ENCODE measurements around the gene CEP295NL. TPM values are rescaled to one million over a fixed set of nuclear protein-coding genes. Genes with fewer than 3 reads are reported as not detected.

Gene CEP295NL
- total and polyA plus RNA-seq, 2 of the 13 experiments (the other 11 are each of a cell fraction or from before 2014, with no cell fraction given) = not detected

- no peak for TF ChIP-seq ZNF879 (CRISPR knock-in tag; IDR thresholded peaks at IDR 0.05)
- peak; percentile 37; the same call in 1 of the 2 replicates for TF ChIP-seq RARA (CRISPR knock-in tag; IDR thresholded peaks at IDR 0.05)
- TF ChIP-seq, protein P1, sequence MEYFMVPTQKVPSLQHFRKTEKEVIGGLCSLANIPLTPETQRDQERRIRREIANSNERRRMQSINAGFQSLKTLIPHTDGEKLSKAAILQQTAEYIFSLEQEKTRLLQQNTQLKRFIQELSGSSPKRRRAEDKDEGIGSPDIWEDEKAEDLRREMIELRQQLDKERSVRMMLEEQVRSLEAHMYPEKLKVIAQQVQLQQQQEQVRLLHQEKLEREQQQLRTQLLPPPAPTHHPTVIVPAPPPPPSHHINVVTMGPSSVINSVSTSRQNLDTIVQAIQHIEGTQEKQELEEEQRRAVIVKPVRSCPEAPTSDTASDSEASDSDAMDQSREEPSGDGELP (IDR thresholded peaks at IDR 0.05; ENCODE audit: borderline replicate concordance, low read depth) = peak; percentile 85; the same call in 1 of the 2 replicates
- no peak for TF ChIP-seq ZNF138 (CRISPR knock-in tag; IDR thresholded peaks at IDR 0.05; ENCODE audit: low read depth)
- TF ChIP-seq, protein P2, sequence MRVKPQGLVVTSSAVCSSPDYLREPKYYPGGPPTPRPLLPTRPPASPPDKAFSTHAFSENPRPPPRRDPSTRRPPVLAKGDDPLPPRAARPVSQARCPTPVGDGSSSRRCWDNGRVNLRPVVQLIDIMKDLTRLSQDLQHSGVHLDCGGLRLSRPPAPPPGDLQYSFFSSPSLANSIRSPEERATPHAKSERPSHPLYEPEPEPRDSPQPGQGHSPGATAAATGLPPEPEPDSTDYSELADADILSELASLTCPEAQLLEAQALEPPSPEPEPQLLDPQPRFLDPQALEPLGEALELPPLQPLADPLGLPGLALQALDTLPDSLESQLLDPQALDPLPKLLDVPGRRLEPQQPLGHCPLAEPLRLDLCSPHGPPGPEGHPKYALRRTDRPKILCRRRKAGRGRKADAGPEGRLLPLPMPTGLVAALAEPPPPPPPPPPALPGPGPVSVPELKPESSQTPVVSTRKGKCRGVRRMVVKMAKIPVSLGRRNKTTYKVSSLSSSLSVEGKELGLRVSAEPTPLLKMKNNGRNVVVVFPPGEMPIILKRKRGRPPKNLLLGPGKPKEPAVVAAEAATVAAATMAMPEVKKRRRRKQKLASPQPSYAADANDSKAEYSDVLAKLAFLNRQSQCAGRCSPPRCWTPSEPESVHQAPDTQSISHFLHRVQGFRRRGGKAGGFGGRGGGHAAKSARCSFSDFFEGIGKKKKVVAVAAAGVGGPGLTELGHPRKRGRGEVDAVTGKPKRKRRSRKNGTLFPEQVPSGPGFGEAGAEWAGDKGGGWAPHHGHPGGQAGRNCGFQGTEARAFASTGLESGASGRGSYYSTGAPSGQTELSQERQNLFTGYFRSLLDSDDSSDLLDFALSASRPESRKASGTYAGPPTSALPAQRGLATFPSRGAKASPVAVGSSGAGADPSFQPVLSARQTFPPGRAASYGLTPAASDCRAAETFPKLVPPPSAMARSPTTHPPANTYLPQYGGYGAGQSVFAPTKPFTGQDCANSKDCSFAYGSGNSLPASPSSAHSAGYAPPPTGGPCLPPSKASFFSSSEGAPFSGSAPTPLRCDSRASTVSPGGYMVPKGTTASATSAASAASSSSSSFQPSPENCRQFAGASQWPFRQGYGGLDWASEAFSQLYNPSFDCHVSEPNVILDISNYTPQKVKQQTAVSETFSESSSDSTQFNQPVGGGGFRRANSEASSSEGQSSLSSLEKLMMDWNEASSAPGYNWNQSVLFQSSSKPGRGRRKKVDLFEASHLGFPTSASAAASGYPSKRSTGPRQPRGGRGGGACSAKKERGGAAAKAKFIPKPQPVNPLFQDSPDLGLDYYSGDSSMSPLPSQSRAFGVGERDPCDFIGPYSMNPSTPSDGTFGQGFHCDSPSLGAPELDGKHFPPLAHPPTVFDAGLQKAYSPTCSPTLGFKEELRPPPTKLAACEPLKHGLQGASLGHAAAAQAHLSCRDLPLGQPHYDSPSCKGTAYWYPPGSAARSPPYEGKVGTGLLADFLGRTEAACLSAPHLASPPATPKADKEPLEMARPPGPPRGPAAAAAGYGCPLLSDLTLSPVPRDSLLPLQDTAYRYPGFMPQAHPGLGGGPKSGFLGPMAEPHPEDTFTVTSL (CRISPR knock-in tag; IDR thresholded peaks at IDR 0.05; ENCODE audit: borderline replicate concordance) = peak; percentile 39; the same call in 1 of the 2 replicates
- TF ChIP-seq, protein P3, sequence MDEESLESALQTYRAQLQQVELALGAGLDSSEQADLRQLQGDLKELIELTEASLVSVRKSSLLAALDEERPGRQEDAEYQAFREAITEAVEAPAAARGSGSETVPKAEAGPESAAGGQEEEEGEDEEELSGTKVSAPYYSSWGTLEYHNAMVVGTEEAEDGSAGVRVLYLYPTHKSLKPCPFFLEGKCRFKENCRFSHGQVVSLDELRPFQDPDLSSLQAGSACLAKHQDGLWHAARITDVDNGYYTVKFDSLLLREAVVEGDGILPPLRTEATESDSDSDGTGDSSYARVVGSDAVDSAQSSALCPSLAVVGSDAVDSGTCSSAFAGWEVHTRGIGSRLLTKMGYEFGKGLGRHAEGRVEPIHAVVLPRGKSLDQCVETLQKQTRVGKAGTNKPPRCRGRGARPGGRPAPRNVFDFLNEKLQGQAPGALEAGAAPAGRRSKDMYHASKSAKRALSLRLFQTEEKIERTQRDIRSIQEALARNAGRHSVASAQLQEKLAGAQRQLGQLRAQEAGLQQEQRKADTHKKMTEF (CRISPR knock-in tag; IDR thresholded peaks at IDR 0.05) = peak; percentile 70; the same call in 1 of the 2 replicates
- no peak for TF ChIP-seq HNRNPUL1 (IDR thresholded peaks at IDR 0.05; ENCODE audit: low read depth, low read length)
- no peak for TF ChIP-seq MEIS1 (CRISPR knock-in tag; IDR thresholded peaks at IDR 0.05; ENCODE audit: borderline replicate concordance)
- peak; percentile 84; the same call in 1 of the 2 replicates for TF ChIP-seq FOXC1 (CRISPR knock-in tag; IDR thresholded peaks at IDR 0.05; ENCODE audit: borderline replicate concordance)
- no peak for TF ChIP-seq ZSCAN25 (CRISPR knock-in tag; IDR thresholded peaks at IDR 0.05)
- TF ChIP-seq PBX3 (CRISPR knock-in tag; IDR thresholded peaks at IDR 0.05; ENCODE audit: borderline replicate concordance) = no peak
- TF ChIP-seq SMAD3 (CRISPR knock-in tag; IDR thresholded peaks at IDR 0.05) = peak; percentile 49; the same call in 1 of the 2 replicates
- no peak for TF ChIP-seq EED (CRISPR knock-in tag; IDR thresholded peaks at IDR 0.05)
- TF ChIP-seq GPBP1L1 (CRISPR knock-in tag; IDR thresholded peaks at IDR 0.05) = no peak
- TF ChIP-seq SCMH1 (CRISPR knock-in tag; IDR thresholded peaks at IDR 0.05; ENCODE audit: borderline replicate concordance) = no peak
- TF ChIP-seq ZFY (CRISPR knock-in tag; IDR thresholded peaks at IDR 0.05) = peak; percentile 48; the same call in 1 of the 2 replicates
- no peak; the same call in 1 of the 2 replicates for TF ChIP-seq NR2F2 (IDR thresholded peaks at IDR 0.05; ENCODE audit: borderline replicate concordance, low read depth)
- peak; percentile 44; the same call in 1 of the 2 replicates for TF ChIP-seq BCL6 (CRISPR knock-in tag; IDR thresholded peaks at IDR 0.05)
- no peak for TF ChIP-seq REXO4 (CRISPR knock-in tag; IDR thresholded peaks at IDR 0.05; ENCODE audit: borderline replicate concordance)
These were observed 37.2 kb downstream of the CEP295NL start (continued) for GRCh38 chr17:78865682-78866390.

All from HepG2 (cell line).